Left hindlimb (tissue), 1 donor: ENCODE data around the gene PRX.
"Not testable (repeated sequence)": the region's sequence is repeated elsewhere in the genome, so short reads cannot be mapped to it uniquely, and the experiment has no call there.

Source experiments
- DNase-seq: peaks from one replicate; pipeline ENCODE4 v3.0.0-alpha.2; 2018

The PRX gene

DNA sequence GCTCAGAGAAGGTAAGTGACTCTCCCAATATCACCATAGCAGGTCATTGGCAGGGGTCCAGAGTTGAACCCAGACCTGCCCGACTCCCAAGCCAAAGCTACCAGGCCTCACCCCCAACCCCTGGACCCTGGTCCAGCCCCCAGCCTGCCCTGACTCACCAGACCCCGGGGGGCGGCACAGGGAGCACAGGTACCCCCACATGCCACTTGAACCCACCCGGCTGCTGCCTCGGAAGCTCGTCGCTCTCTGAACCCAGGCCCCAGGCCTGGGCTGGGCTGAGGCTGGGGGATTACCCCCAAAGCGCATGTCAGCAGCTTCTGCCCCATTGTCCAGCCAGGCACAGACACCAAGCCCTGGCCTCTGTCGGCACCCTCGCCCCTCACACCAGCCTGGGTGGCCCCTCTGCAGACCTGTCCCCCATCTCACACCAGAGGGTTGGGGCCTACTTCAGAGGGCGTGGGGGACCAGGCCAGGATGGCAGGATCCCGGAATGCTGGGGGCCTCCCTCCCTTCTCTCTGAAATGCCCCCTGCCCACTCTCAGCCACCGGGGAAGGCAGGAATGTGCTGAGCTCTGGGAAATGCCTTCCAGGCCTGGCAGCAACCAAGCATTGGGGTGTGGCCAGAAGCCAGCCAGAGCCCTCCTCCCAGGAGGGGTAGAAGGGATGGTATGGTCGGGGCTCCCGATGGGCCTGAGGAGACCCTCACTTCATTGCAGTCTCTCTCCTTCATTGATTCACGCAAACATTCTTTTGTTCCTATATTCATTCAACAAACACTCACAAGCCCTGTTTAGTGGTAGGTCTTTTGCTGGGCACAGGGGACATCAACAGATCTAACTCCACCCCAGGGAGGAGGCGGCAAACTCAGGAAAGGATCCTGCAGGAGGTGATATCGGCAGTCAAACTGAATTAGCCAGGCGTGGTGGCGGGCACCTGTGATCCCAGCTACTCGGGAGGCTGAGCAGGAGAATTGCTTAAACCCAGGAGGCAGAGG, 1.7 kb upstream of the PRX start:
- peak; percentile 43 for DNase-seq

GRCh38 chr19:40412866-40413265, 312 bp downstream of the PRX start:
- DNase-seq = no peak

GRCh38 chr19:40411958-40412499, 1.1 kb downstream of the PRX start:
- DNase-seq = no peak

GRCh38 chr19:40411125-40411842, 1.9 kb downstream of the PRX start:
- DNase-seq = peak; percentile 45

DNA sequence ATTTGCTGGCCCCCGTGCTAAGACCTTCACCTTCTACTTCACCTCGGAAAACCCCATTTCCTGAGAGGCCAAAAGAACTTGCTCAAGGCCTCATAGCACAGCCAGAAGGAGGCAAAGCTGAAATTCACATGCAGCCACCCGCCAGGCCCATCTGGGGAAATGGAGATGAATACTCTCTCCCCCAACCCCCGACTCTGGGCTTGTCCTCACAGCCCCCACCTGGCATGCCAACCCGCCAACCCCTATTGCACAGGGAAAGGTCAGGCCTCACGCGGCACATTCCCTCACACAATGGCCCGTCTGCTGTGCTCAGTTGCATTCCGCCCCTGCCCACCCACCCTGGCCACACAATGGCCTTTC, 3.2 kb downstream of the PRX start:
- no peak for DNase-seq

GRCh38 chr19:40408598-40408925, 4.6 kb downstream of the PRX start:
- DNase-seq = not testable (repeated sequence)

DNA sequence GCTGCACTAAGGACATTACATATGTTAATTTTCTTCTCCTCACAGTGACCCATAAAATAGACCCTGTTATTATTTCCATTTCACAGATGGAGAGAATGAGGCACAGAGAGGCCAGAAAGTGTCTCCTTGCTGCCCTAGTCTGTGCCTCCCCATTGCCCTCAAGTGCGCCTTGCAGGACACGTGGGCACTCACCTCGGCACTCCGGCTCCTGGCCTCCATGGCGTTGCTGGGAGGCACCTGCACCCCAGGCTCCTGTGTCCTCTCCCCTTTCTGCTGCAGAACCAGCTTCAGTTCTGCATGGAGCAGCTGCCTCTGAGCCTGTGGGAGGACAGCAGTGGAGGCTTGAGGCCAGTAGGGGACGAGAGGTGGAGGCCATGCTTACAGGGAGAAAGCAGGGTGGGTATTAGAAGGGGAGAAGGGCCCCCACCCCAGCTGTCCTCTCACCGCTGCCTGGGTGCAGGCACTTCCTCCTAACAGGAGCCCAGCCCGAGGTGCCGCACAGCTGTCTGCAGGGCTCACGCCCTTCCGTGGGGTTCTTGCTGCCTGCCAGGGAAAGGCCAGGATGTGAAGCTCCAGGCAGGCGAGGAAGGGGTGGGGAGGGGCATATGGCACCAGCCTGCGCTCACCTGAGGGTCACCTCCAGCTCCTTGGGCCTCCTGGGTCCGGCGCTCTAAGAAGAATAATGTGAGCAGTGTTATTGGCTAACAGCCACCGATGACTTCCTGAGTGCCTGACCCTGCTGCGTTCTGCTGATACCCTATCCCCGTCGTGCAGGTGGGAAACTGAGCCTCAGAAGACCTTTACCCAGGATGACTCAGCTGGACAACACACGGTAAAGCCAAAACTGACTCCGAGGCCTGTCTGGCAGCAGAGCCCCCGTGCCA, 5.2 kb downstream of the PRX start:
- DNase-seq = no peak

- DNase-seq = peak; percentile 96
These were observed 9.8 kb downstream of the PRX start for GRCh38 chr19:40403262-40403984.

- DNase-seq = no peak
These were observed 12.6 kb downstream of the PRX start for GRCh38 chr19:40400559-40400958.

DNA sequence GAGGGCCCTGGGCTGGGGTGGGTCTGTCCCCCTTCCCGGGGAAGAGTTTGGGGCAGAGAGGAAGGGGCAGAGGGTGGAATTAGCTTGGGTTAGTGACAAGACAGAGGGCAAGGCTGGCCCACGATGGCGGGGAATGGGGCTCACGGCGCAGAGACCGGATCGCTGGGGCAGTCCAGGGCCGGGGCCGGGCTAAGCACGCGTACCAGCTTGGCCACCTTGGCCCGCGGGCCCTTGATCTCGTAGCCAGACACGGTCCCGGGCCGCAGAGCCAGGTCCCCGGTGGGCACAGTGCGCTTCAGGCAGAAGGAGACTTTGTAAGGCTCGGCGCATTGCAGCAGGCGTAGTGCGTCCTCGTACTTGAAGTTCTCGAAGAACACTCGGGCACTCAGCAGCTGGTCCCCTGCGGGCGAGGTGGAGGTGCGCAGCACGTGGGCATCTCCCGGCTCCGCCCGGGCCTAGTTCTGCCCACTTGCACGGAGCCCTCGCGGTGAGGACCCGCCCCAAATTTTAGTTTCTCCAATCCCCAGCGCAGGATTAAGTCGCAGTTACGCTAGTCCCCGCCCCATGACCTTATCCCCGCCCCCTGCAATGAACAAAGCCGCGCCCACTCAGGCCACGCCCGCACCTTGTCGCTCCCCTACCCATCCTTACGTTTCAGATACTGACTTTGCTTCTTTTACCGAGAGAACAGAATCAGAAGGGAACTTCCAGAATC, 14.6 kb downstream of the PRX start:
- DNase-seq = no peak

- DNase-seq = no peak
These were observed 15.6 kb downstream of the PRX start for GRCh38 chr19:40397568-40397906.

DNA sequence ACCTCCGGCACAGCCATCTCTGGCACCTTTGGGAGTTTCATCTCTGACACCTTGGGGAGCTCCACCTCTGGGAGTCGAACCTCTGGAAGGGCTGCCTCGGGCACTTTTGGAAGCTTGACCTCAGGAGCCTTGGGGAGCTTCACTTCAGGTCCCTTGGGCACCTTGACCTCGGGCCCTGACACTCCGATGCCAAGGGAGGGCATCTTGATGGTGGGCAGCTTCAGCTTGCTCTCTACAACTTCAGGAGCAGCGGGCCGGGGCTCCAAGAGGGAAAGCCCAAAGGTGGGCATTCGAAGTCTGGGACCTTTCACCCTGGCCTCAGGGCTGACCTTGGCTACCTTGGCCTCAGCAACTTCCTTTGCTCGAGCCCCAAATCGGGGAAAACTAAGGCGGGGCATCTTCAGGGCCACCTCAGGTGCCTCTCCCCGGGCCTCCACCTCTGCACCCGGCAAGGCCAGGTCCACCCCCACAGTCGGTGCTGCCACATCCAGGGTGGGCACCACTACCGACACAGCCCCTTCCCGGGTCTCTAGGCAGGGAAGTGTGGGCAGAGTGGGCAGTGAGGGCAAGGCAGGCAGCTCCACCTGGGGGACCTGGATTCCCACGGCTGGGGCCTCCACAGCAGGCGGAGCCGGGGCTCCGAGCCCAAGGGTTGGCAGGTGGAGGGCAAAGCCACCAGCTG, 16.2 kb downstream of the PRX start:
- no peak for DNase-seq

DNA sequence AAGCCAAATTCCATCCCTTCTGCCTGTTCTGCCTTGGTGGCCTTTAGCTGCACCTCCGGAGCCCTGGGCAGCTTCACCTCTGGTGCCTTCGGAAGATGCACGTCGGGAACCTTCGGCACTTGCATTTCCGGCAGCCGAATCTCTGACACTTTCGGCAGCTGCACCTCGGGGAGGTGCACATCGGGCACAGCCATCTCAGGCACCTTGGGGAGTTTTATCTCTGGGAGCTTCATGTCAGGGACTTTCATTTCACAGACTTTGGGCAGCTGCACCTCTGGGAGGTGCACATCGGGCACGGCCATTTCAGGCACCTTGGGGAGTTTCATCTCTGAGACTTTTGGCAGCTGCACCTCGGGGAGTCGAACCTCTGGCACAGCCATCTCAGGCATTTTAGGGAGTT, 17.2 kb downstream of the PRX start:
- DNase-seq = no peak

DNA sequence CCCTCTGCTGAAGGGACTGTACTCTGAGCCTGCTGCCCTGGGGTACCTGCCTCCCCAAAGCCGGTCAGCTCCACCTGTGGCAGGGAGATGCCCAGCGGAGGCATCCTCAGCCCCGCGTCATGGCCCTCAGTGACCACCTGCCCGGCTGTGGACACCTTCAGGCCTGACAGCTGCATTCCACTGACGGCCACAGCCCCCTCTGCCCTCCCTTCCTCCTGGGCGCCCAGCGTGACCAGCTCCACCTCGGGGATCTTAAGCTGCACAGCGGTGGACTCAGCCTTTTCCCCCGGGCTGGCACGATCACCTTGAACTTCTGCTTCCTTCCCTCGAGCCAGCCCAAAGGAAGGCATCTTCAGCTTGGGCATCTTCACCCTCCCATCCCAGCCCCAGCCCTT, 18.4 kb downstream of the PRX start:
- no peak for DNase-seq

- DNase-seq = no peak
These were observed 19.0 kb downstream of the PRX start for GRCh38 chr19:40393894-40394815.

GRCh38 chr19:40392894-40393517, 20.2 kb downstream of the PRX start:
- DNase-seq = no peak

- no peak for DNase-seq
These were observed 21.1 kb downstream of the PRX start for GRCh38 chr19:40392123-40392522.

GRCh38 chr19:40390084-40390742, 23.0 kb downstream of the PRX start, which contains the start of gene HIPK4:
TSS of gene HIPK4 (minus strand) at chr19:40390181. CDS start at chr19:40389902, 279 bp downstream.
- no peak for DNase-seq
